ENCODE data around the gene OCLN. TPM values are rescaled to one million over a fixed set of nuclear protein-coding genes. Genes with fewer than 3 reads are reported as not detected.
"Not testable (repeated sequence)": the region's sequence is repeated elsewhere in the genome, so short reads cannot be mapped to it uniquely, and the experiment has no call there.

Gene OCLN
- total and polyA plus RNA-seq, 4 donors = 9.9 to 53.9 (median 19.0) TPM

GRCh38 chr5:69468631-69469030, 24.0 kb upstream of the OCLN start:
- Histone ChIP-seq H3K4me1 (ENCODE audit: control insufficient read depth in 4 of 4, insufficient read depth in 4 of 4, low read length in 3 of 4) (no peaks in the 10 kb centered on the region), H3K9ac (ENCODE audit: low read depth in 1 of 2, low read length in 2 of 2) (no peak overlapping the region), H3K36me3 (ENCODE audit: control insufficient read depth in 4 of 4, insufficient read depth in 3 of 4, low read depth in 1 of 4, low read length in 3 of 4) (no peaks in the 10 kb centered on the region), H3K4me3 (ENCODE audit: low read depth in 1 of 3, low read length in 3 of 3) (no peak overlapping the region), H3K27me3 (ENCODE audit: control insufficient read depth in 4 of 4, insufficient read depth in 4 of 4, low read length in 3 of 4) (no peaks in the 10 kb centered on the region), H3K27ac (ENCODE audit: low read depth in 1 of 2, low read length in 2 of 2) (no peak overlapping the region), H3K9me3 (ENCODE audit: control insufficient read depth in 4 of 4, low read length in 3 of 4) (no peaks in the 10 kb centered on the region)
- TF ChIP-seq FOXA1 (IDR thresholded peaks at IDR 0.05) = no peak
- no peak for TF ChIP-seq HNF4A (conservative IDR thresholded peaks at IDR 0.05)
- no peak for DNase-seq (ENCODE audit: low spot score)
- 68% methylated on average over 1 of the region's 1 CpG for WGBS

GRCh38 chr5:69471516-69471915, 21.1 kb upstream of the OCLN start:
- 95% methylated on average over 6 of the region's 6 CpGs for WGBS
- DNase-seq (ENCODE audit: low spot score); H3K4me3 ChIP-seq (ENCODE audit: low read depth in 1 of 3, low read length in 3 of 3); H3K9me3 ChIP-seq (ENCODE audit: control insufficient read depth in 4 of 4, low read length in 3 of 4); H3K27me3 ChIP-seq (ENCODE audit: control insufficient read depth in 4 of 4, insufficient read depth in 4 of 4, low read length in 3 of 4); H3K27ac ChIP-seq (ENCODE audit: low read depth in 1 of 2, low read length in 2 of 2); H3K36me3 ChIP-seq (ENCODE audit: control insufficient read depth in 4 of 4, insufficient read depth in 3 of 4, low read depth in 1 of 4, low read length in 3 of 4); H3K4me1 ChIP-seq (ENCODE audit: control insufficient read depth in 4 of 4, insufficient read depth in 4 of 4, low read length in 3 of 4); H3K9ac ChIP-seq (ENCODE audit: low read depth in 1 of 2, low read length in 2 of 2): not testable (repeated sequence)

GRCh38 chr5:69472535-69473143, 20.0 kb upstream of the OCLN start:
- not testable (repeated sequence) for DNase-seq (ENCODE audit: low spot score); H3K9me3 ChIP-seq (ENCODE audit: control insufficient read depth in 4 of 4, low read length in 3 of 4); H3K27me3 ChIP-seq (ENCODE audit: control insufficient read depth in 4 of 4, insufficient read depth in 4 of 4, low read length in 3 of 4); H3K4me1 ChIP-seq (ENCODE audit: control insufficient read depth in 4 of 4, insufficient read depth in 4 of 4, low read length in 3 of 4); H3K36me3 ChIP-seq (ENCODE audit: control insufficient read depth in 4 of 4, insufficient read depth in 3 of 4, low read depth in 1 of 4, low read length in 3 of 4); H3K27ac ChIP-seq (ENCODE audit: low read depth in 1 of 2, low read length in 2 of 2); H3K4me3 ChIP-seq (ENCODE audit: low read depth in 1 of 3, low read length in 3 of 3); H3K9ac ChIP-seq (ENCODE audit: low read depth in 1 of 2, low read length in 2 of 2)
- 86% methylated on average over 16 of the region's 16 CpGs for WGBS

- H3K4me3 ChIP-seq (ENCODE audit: low read depth in 1 of 3, low read length in 3 of 3) = no peak overlapping the region
- H3K9me3 ChIP-seq (ENCODE audit: control insufficient read depth in 4 of 4, low read length in 3 of 4) = no peaks in the 10 kb centered on the region
Observed at GRCh38 chr5:69477170-69477569, 15.4 kb upstream of the OCLN start.

GRCh38 chr5:69478296-69478695, 14.3 kb upstream of the OCLN start:
- H3K27me3 ChIP-seq (ENCODE audit: control insufficient read depth in 4 of 4, insufficient read depth in 4 of 4, low read length in 3 of 4); H3K4me1 ChIP-seq (ENCODE audit: control insufficient read depth in 4 of 4, insufficient read depth in 4 of 4, low read length in 3 of 4); H3K4me3 ChIP-seq (ENCODE audit: low read depth in 1 of 3, low read length in 3 of 3); H3K36me3 ChIP-seq (ENCODE audit: control insufficient read depth in 4 of 4, insufficient read depth in 3 of 4, low read depth in 1 of 4, low read length in 3 of 4); H3K9ac ChIP-seq (ENCODE audit: low read depth in 1 of 2, low read length in 2 of 2); DNase-seq (ENCODE audit: low spot score); H3K27ac ChIP-seq (ENCODE audit: low read depth in 1 of 2, low read length in 2 of 2); H3K9me3 ChIP-seq (ENCODE audit: control insufficient read depth in 4 of 4, low read length in 3 of 4): not testable (repeated sequence)
- 91% methylated on average over 7 of the region's 7 CpGs for WGBS

More at GRCh38 chr5:69477170-69477569, 15.4 kb upstream of the OCLN start:
- Histone ChIP-seq H3K36me3 (ENCODE audit: control insufficient read depth in 4 of 4, insufficient read depth in 3 of 4, low read depth in 1 of 4, low read length in 3 of 4) (no peaks in the 10 kb centered on the region), H3K4me1 (ENCODE audit: control insufficient read depth in 4 of 4, insufficient read depth in 4 of 4, low read length in 3 of 4) (no peaks in the 10 kb centered on the region), H3K27me3 (ENCODE audit: control insufficient read depth in 4 of 4, insufficient read depth in 4 of 4, low read length in 3 of 4) (no peaks in the 10 kb centered on the region), H3K9ac (ENCODE audit: low read depth in 1 of 2, low read length in 2 of 2) (no peak overlapping the region), H3K27ac (ENCODE audit: low read depth in 1 of 2, low read length in 2 of 2) (no peak overlapping the region)
- 47% methylated on average over 1 of the region's 1 CpG for WGBS
- DNase-seq (ENCODE audit: low spot score) = no peak
- TF ChIP-seq RXRA (IDR thresholded peaks at IDR 0.05) = no peak
- TF ChIP-seq JUND (IDR thresholded peaks at IDR 0.05) = no peak
- no peak for TF ChIP-seq CTCF (IDR thresholded peaks at IDR 0.05; ENCODE audit: low read depth, low read length, missing input control)
- no peak for TF ChIP-seq TAF1 (conservative IDR thresholded peaks at IDR 0.05)
- TF ChIP-seq ZBTB33 (IDR thresholded peaks at IDR 0.05) = no peak
- no peak for TF ChIP-seq MAX (IDR thresholded peaks at IDR 0.05)
- TF ChIP-seq ATF3 (IDR thresholded peaks at IDR 0.05) = no peak
- no peak for TF ChIP-seq YY1 (IDR thresholded peaks at IDR 0.05)
- TF ChIP-seq EGR1 (IDR thresholded peaks at IDR 0.05; ENCODE audit: low read depth in 2 of 2) = no peak
